GM19239 (cell line): Measurements from ENCODE around the gene PEX3.
"Not testable (repeated sequence)": the region's sequence is repeated elsewhere in the genome, so short reads cannot be mapped to it uniquely, and the experiment has no call there.

Experiments used
- DNase-seq: peaks from one replicate; pipeline ENCODE4 v3.0.0; 2011; ENCODE audit warnings: low spot score; ENCODE audit not compliant: insufficient read length
- FAIRE-seq: peaks from 2 replicates; lab custom pipeline; 2011; peaks lifted over from hg19 to GRCh38; lab: Jason Lieb, UNC

PEX3 gene

GRCh38 chr6:143501851-143502250 is 51.2 kb downstream of the PEX3 start:
- FAIRE-seq (no peak), DNase-seq (no peak)

GRCh38 chr6:143504369-143504768 is 53.8 kb downstream of the PEX3 start:
- FAIRE-seq: peak; percentile 48
- no peak for DNase-seq

- no peak for DNase-seq
Measured at GRCh38 chr6:143505111-143505510, 54.5 kb downstream of the PEX3 start.

GRCh38 chr6:143505537-143505936 is 54.9 kb downstream of the PEX3 start:
- DNase-seq (no peak), FAIRE-seq (no peak)

More at GRCh38 chr6:143505111-143505510, 54.5 kb downstream of the PEX3 start:
- no peak for FAIRE-seq

- DNase-seq (no peak), FAIRE-seq (no peak)
Measured at GRCh38 chr6:143506199-143506598, 55.6 kb downstream of the PEX3 start.

GRCh38 chr6:143506620-143507019 is 56.0 kb downstream of the PEX3 start:
- FAIRE-seq (no peak), DNase-seq (no peak)

GRCh38 chr6:143507358-143508145 is 56.9 kb downstream of the PEX3 start:
- FAIRE-seq: peak; percentile 44
- DNase-seq: no peak

GRCh38 chr6:143510326-143510725 is 59.7 kb downstream of the PEX3 start:
- FAIRE-seq, DNase-seq: not testable (repeated sequence)

- FAIRE-seq (peak; percentile 92), DNase-seq (peak; percentile 46)
Measured at GRCh38 chr6:143510991-143511891, 60.6 kb downstream of the PEX3 start, which contains the start of gene FUCA2. Gene FUCA2 (minus strand): TSS chr6:143511720. CDS start chr6:143511634, 86 bp downstream.

GRCh38 chr6:143513410-143513809 is 62.8 kb downstream of the PEX3 start:
- no peak for DNase-seq
- no peak for FAIRE-seq

- no peak for FAIRE-seq
- no peak for DNase-seq
Measured at GRCh38 chr6:143515061-143515760, 64.6 kb downstream of the PEX3 start.

- FAIRE-seq (no peak), DNase-seq (no peak)
Measured at GRCh38 chr6:143515766-143516355, 65.3 kb downstream of the PEX3 start.

- FAIRE-seq: no peak
- DNase-seq: no peak
Measured at GRCh38 chr6:143516690-143517446, 66.3 kb downstream of the PEX3 start.

- DNase-seq (no peak), FAIRE-seq (no peak)
Measured at GRCh38 chr6:143517447-143517773, 66.8 kb downstream of the PEX3 start.

GRCh38 chr6:143522039-143522600 is 71.5 kb downstream of the PEX3 start:
- FAIRE-seq: no peak

GRCh38 chr6:143525356-143525755 is 74.8 kb downstream of the PEX3 start:
- DNase-seq: no peak
- FAIRE-seq: no peak

More at GRCh38 chr6:143522039-143522600, 71.5 kb downstream of the PEX3 start:
- no peak for DNase-seq

- no peak for FAIRE-seq
Measured at GRCh38 chr6:143527677-143528076, 77.1 kb downstream of the PEX3 start.

GRCh38 chr6:143528164-143528811 is 77.7 kb downstream of the PEX3 start:
- no peak for DNase-seq
- FAIRE-seq: peak; percentile 89

More at GRCh38 chr6:143527677-143528076, 77.1 kb downstream of the PEX3 start:
- DNase-seq: no peak

- no peak for DNase-seq
- FAIRE-seq: no peak
Measured at GRCh38 chr6:143529095-143529494, 78.5 kb downstream of the PEX3 start.
